Tibial nerve (tissue), 3 donors: ENCODE measurements around the gene UBFD1.

Experiments used
- CTCF ChIP-seq, 5 experiments: fragments of 200-600 bp in 3 of 5; fragments of 450-650 bp in 2 of 5; sonication (generic) in 3 of 5; IDR thresholded peaks; one replicate each; pipeline ENCODE4 v1.5.1; 2016 to 2019; ENCODE audit warnings: antibody characterized with exemption in 5 of 5, mild to moderate bottlenecking in 3 of 5, moderate library complexity in 2 of 5
- POLR2A ChIP-seq, 2 donors: fragments of 450-650 bp; IDR thresholded peaks; one replicate each; pipeline ENCODE4 v1.6.1; 2017; ENCODE audit warnings: antibody characterized with exemption in 2 of 2, mild to moderate bottlenecking in 2 of 2, moderate library complexity in 2 of 2

- TF ChIP-seq POLR2A (IDR thresholded peaks at IDR 0.05) (no peak), CTCF (IDR thresholded peaks at IDR 0.05) (no peak)
These were observed 28.8 kb upstream of the UBFD1 start for GRCh38 chr16:23528644-23529310.
